ENCODE data around the gene INPP5E. TPM values are rescaled to one million over a fixed set of nuclear protein-coding genes. Genes with fewer than 3 reads are reported as not detected.
A peak's percentile ranks its signal among the peaks of the same experiment; 100 is the strongest.

The INPP5E gene
- total RNA-seq, 1 donor from 2014 or later: 23.6 TPM

GRCh38 chr9:136486131-136486530 lies 46.5 kb upstream of the INPP5E start:
- H3K4me1 Mint-ChIP-seq (ENCODE audit: unreplicated experiment): peaks cover 16% of the 10 kb centered on the region
- H3K27me3 Mint-ChIP-seq (ENCODE audit: unreplicated experiment): peaks cover 21% of the 10 kb centered on the region
- peaks cover 10% of the 10 kb centered on the region for H3K36me3 Mint-ChIP-seq (ENCODE audit: low read depth, unreplicated experiment)
- no peak overlapping the region for H3K27ac Mint-ChIP-seq (ENCODE audit: unreplicated experiment)
- TF ChIP-seq CTCF (IDR thresholded peaks at IDR 0.05; ENCODE audit: unreplicated experiment): no peak
- no peaks in the 10 kb centered on the region for H3K9me3 Mint-ChIP-seq (ENCODE audit: unreplicated experiment)
- DNase-seq (ENCODE audit: low spot score): no peak
- no peak overlapping the region for H3K4me3 Mint-ChIP-seq (ENCODE audit: unreplicated experiment)

- H3K4me1 Mint-ChIP-seq (ENCODE audit: unreplicated experiment): peaks cover 18% of the 10 kb centered on the region
- peaks cover 10% of the 10 kb centered on the region for H3K36me3 Mint-ChIP-seq (ENCODE audit: low read depth, unreplicated experiment)
- peak overlapping the region; percentile 59 for H3K4me3 Mint-ChIP-seq (ENCODE audit: unreplicated experiment)
- peak overlapping the region; percentile 83 for H3K27ac Mint-ChIP-seq (ENCODE audit: unreplicated experiment)
- H3K27me3 Mint-ChIP-seq (ENCODE audit: unreplicated experiment): peaks cover 20% of the 10 kb centered on the region
- peak; percentile 89 for DNase-seq (ENCODE audit: low spot score)
- H3K9me3 Mint-ChIP-seq (ENCODE audit: unreplicated experiment): no peaks in the 10 kb centered on the region
- peak; percentile 89 for TF ChIP-seq CTCF (IDR thresholded peaks at IDR 0.05; ENCODE audit: unreplicated experiment)
Observed at GRCh38 chr9:136485049-136486045, 45.7 kb upstream of the INPP5E start.

- no peak overlapping the region for H3K27ac Mint-ChIP-seq (ENCODE audit: unreplicated experiment)
- H3K4me1 Mint-ChIP-seq (ENCODE audit: unreplicated experiment): peaks cover 22% of the 10 kb centered on the region
- no peaks in the 10 kb centered on the region for H3K9me3 Mint-ChIP-seq (ENCODE audit: unreplicated experiment)
Observed at GRCh38 chr9:136484153-136485048, 44.8 kb upstream of the INPP5E start.

GRCh38 chr9:136483589-136484152 lies 44.0 kb upstream of the INPP5E start:
- Mint-ChIP-seq H3K27ac (ENCODE audit: unreplicated experiment) (peak overlapping the region; percentile 84), H3K36me3 (ENCODE audit: low read depth, unreplicated experiment) (peaks cover 13% of the 10 kb centered on the region), H3K4me3 (ENCODE audit: unreplicated experiment) (peak overlapping the region; percentile 79)

More at GRCh38 chr9:136484153-136485048, 44.8 kb upstream of the INPP5E start:
- peak overlapping the region; percentile 42 for H3K4me3 Mint-ChIP-seq (ENCODE audit: unreplicated experiment)
- no peak for TF ChIP-seq CTCF (IDR thresholded peaks at IDR 0.05; ENCODE audit: unreplicated experiment)
- DNase-seq (ENCODE audit: low spot score): no peak
- H3K36me3 Mint-ChIP-seq (ENCODE audit: low read depth, unreplicated experiment): peaks cover 10% of the 10 kb centered on the region
- H3K27me3 Mint-ChIP-seq (ENCODE audit: unreplicated experiment): peaks cover 18% of the 10 kb centered on the region

More at GRCh38 chr9:136483589-136484152, 44.0 kb upstream of the INPP5E start:
- H3K9me3 Mint-ChIP-seq (ENCODE audit: unreplicated experiment): no peaks in the 10 kb centered on the region
- peaks cover 18% of the 10 kb centered on the region for H3K27me3 Mint-ChIP-seq (ENCODE audit: unreplicated experiment)
- no peak for TF ChIP-seq CTCF (IDR thresholded peaks at IDR 0.05; ENCODE audit: unreplicated experiment)
- DNase-seq (ENCODE audit: low spot score): peak; percentile 98
- H3K4me1 Mint-ChIP-seq (ENCODE audit: unreplicated experiment): peaks cover 22% of the 10 kb centered on the region

All from endothelial cell (in vitro differentiated cells).